Sigmoid colon (tissue), 7 donors: ENCODE measurements around the gene AQP10. TPM values are rescaled to one million over a fixed set of nuclear protein-coding genes. Genes with fewer than 3 reads are reported as not detected.
A peak's percentile ranks its signal among the peaks of the same experiment; 100 is the strongest.
"Not testable (repeated sequence)": the region's sequence is repeated elsewhere in the genome, so short reads cannot be mapped to it uniquely, and the experiment has no call there.

Source experiments
- DNase-seq: peaks from one replicate; pipeline ENCODE4 v3.0.0-alpha.2; 2019
- H3K27ac ChIP-seq, 4 donors: fragments of 200-600 bp; sonication (generic); one replicate each; pipeline ENCODE4 v1.5.1; 2016 to 2019; ENCODE audit warnings: mild to moderate bottlenecking in 1 of 4
- H3K27me3 ChIP-seq, 3 donors: fragments of 200-600 bp; sonication (generic); one replicate each; pipeline ENCODE4 v1.5.1; 2019; ENCODE audit warnings: mild to moderate bottlenecking in 1 of 3
- H3K36me3 ChIP-seq, 4 donors: fragments of 200-600 bp; sonication (generic); one replicate each; pipeline ENCODE4 v1.5.1; 2016 to 2019
- H3K4me1 ChIP-seq, 4 donors: fragments of 200-600 bp; sonication (generic); one replicate each; pipeline ENCODE4 v1.5.1; 2017 to 2019
- H3K4me3 ChIP-seq, 4 donors: fragments of 200-600 bp; sonication (generic); one replicate each; pipeline ENCODE4 v1.5.1; 2017 to 2019; ENCODE audit warnings: mild to moderate bottlenecking in 2 of 4, moderate library complexity in 1 of 4
- H3K9me3 ChIP-seq, 4 donors: fragments of 200-600 bp in 3 of 4; sonication (generic) in 3 of 4; one replicate each; pipeline versions ENCODE4 v1.5.1 to v1.6.1; 2013 to 2019
- EP300 ChIP-seq, 4 donors: sonication (generic); formaldehyde crosslinking; IDR thresholded peaks; one replicate each; pipeline ENCODE4 v1.6.1; 2017; ENCODE audit warnings: antibody characterized with exemption in 4 of 4
- POLR2A ChIP-seq, 2 donors: fragments of 450-650 bp; IDR thresholded peaks; one replicate each; pipeline ENCODE4 v1.6.1; 2016; ENCODE audit warnings: antibody characterized with exemption in 2 of 2, mild to moderate bottlenecking in 2 of 2, moderate library complexity in 2 of 2
- POLR2AphosphoS5 ChIP-seq, 4 donors: sonication (generic); formaldehyde crosslinking; IDR thresholded peaks; one replicate each; pipeline ENCODE4 v1.6.1; 2017; ENCODE audit warnings: antibody characterized with exemption in 4 of 4
- WGBS, 2 donors: extraction: QIAGEN DNeasy Blood & Tissue Kit; methylation state at CpG; one replicate each; pipeline ENCODE4 v1.1.7; 2013; 5-methylcytosine and 5-hydroxymethylcytosine counted together
- intact Hi-C: fragments of 100-400 bp; cut with DNase I; formaldehyde crosslinking; loops from one replicate; pipeline ENCODE4 v1.15.1; 2023
- polyA plus RNA-seq, 3 donors: library from polyadenylated mRNA; stranded (reverse); fragments of 200-250 nt; gene quantifications; one replicate each; pipeline ENCODE4 v1.2.3, GENCODE V29; 2013
- total RNA-seq, 4 donors: library from RNA; depleted of rRNA; stranded (reverse); fragments of >200 nt; gene quantifications; one replicate each; pipeline ENCODE4 v1.1.0, GENCODE V29; 2016
- TF ChIP-seq, protein P1 (sequence below), 4 experiments: fragments of 450-650 bp in 3 of 4; fragments of 200-600 bp in 1 of 4; IDR thresholded peaks; one replicate each; pipeline ENCODE4 v1.5.1; 2016 to 2019; ENCODE audit warnings: antibody characterized with exemption in 4 of 4, mild to moderate bottlenecking in 3 of 4, moderate library complexity in 2 of 4
- donor health status: healthy with polysubstance abuse.
- donor health status: Bipolar disorder and iron deficiency.
- donor health status: healthy.

Gene AQP10
- total and polyA plus RNA-seq, 7 donors = not detected

DNA sequence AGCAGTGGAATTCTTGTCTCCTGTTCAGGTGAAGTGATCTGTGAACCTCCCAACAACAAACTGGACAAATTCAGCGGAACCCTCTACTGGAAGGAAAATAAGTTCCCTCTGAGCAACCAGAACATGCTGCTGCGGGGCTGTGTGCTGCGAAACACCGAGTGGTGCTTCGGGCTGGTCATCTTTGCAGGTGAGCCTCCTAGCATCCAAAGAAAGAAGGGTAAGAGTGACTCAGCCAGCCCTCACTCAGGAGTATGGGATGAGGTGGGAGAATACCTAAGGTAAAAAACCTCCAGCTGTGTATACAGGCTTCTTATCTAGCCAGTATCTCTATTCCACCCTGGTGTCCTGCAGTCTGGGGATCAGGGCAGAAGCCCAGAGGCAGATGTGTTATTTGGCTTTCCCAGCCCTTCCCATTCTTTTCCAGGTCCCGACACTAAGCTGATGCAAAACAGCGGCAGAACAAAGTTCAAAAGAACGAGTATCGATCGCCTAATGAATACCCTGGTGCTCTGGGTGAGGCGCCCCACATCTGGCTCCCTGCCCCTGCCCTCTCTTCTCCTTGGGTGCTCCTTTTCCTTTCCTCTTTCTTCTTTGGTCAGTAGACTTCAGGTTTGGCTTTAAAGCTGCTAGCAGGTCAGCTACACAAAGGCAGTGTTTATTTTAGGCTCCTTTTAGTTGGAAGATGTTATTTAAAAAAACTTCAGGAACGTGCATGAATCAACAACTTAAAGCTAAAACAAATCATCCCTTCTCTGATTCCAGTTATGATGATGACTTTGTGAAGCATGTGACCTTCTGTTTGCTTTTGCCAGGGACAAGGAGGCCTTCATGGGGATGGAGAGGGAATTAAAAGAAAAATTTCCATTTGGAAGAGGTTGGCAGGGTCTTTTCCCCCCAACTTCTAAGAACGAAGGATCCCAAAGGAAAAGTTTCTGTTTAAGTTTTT, 13.5 kb downstream of the AQP10 start:
- peaks cover 6 to 70% (median 50%) of the 10 kb centered on the region in 4 donors for H3K36me3 ChIP-seq
- 49 to 75% methylated on average over 13 of the region's 13 CpGs for WGBS, 2 donors
- intact Hi-C loops = loop anchor here (5.0 kb wide), 2 partner anchors 62 to 68 kb away; partner anchors contain the start of gene HAX1

DNA sequence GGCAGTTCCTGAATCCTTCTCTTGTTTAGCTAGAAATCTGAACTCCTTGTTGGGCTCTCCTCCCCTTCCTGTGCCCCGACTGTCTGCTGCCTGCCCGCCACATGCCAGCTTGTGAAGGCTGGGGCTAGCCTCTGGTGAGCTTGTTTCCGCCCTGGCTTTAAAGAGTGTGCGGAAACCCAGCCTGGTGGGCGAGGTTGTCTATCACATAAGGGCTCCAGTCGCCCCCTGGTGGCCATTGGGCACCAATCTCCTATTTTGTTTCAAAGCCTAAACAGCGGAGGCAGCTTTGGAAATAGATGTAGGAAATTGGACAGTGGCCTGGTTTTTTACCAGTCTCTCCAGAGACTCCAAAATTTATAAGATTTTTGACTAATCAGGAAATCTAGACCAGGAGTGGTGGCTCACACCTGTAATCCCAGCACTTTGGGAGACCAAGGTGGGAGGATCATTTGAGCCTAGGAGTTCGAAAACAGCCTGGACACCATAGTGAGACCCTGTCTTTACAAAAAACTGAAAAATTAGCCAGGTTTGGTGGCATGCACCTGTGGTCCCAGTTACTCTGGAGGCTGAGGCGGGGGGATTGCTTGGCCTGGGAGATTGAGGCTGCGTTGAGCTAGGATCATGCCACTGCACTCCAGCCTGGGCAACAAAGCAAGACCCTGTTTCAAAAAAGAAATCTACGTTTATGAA, 14.3 kb downstream of the AQP10 start:
- Histone ChIP-seq H3K9me3 (no peaks in the 10 kb centered on the region), H3K4me3 (no peak overlapping the region), H3K27me3 (no peaks in the 10 kb centered on the region), H3K36me3 (peaks cover 10 to 77% (median 57%) of the 10 kb centered on the region in 4 donors), H3K4me1 (peaks cover 0 to 19% (median 15%) of the 10 kb centered on the region in 4 donors), H3K27ac (peak overlapping the region; percentile 65 to 85 (median 74))
- DNase-seq = peak; percentile 91
- 32 to 37% methylated on average over 11 of the region's 11 CpGs for WGBS, 2 donors
- TF ChIP-seq, protein P1, sequence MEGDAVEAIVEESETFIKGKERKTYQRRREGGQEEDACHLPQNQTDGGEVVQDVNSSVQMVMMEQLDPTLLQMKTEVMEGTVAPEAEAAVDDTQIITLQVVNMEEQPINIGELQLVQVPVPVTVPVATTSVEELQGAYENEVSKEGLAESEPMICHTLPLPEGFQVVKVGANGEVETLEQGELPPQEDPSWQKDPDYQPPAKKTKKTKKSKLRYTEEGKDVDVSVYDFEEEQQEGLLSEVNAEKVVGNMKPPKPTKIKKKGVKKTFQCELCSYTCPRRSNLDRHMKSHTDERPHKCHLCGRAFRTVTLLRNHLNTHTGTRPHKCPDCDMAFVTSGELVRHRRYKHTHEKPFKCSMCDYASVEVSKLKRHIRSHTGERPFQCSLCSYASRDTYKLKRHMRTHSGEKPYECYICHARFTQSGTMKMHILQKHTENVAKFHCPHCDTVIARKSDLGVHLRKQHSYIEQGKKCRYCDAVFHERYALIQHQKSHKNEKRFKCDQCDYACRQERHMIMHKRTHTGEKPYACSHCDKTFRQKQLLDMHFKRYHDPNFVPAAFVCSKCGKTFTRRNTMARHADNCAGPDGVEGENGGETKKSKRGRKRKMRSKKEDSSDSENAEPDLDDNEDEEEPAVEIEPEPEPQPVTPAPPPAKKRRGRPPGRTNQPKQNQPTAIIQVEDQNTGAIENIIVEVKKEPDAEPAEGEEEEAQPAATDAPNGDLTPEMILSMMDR (IDR thresholded peaks at IDR 0.05) = peak; percentile 69 to 86 (median 84)
- no peak for TF ChIP-seq EP300 (IDR thresholded peaks at IDR 0.05)
- no peak for TF ChIP-seq POLR2AphosphoS5 (IDR thresholded peaks at IDR 0.05)
- TF ChIP-seq POLR2A (IDR thresholded peaks at IDR 0.05) = no peak
- intact Hi-C loops = loop anchor here (5.0 kb wide), 1 partner anchor 63 kb away; the partner anchor contains the start of gene HAX1

More for the DNA sequence above, 13.5 kb downstream of the AQP10 start:
- H3K4me1 ChIP-seq = peaks cover 0 to 24% (median 20%) of the 10 kb centered on the region in 4 donors
- TF ChIP-seq POLR2AphosphoS5 (IDR thresholded peaks at IDR 0.05) (no peak), EP300 (IDR thresholded peaks at IDR 0.05) (no peak), POLR2A (IDR thresholded peaks at IDR 0.05) (no peak)
- TF ChIP-seq, protein P1 (IDR thresholded peaks at IDR 0.05) = no peak
- peak overlapping the region; percentile 65 to 85 (median 74) for H3K27ac ChIP-seq
- H3K4me3 ChIP-seq = no peak overlapping the region
- H3K27me3 ChIP-seq = no peaks in the 10 kb centered on the region
- no peak for DNase-seq
- H3K9me3 ChIP-seq = no peaks in the 10 kb centered on the region

DNA sequence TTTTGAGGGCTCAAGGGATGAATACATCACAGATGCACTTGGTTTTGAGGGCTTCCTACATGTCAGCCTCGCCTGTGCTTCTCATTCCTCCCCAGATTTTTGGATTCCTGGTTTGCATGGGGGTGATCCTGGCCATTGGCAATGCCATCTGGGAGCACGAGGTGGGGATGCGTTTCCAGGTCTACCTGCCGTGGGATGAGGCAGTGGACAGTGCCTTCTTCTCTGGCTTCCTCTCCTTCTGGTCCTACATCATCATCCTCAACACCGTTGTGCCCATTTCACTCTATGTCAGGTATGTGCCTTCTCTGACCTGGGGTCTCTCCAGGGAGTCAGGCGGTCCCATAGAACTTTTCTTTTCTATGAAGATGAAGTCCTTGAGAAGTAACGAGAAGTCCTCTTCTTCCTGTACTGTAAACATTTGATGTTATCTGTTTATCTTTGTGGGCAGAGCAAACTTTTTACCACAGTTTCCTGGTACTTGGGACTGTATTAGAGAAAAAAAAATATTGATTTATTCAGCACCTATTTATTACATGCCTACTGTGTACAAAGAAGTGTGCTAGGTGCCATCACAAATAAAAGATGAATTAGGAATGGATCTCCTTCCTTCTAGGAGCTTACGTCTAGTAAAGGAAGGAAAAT, 16.5 kb downstream of the AQP10 start:
- H3K36me3 ChIP-seq = peaks cover 11 to 77% (median 62%) of the 10 kb centered on the region in 4 donors
- no peak overlapping the region for H3K27ac ChIP-seq

DNA sequence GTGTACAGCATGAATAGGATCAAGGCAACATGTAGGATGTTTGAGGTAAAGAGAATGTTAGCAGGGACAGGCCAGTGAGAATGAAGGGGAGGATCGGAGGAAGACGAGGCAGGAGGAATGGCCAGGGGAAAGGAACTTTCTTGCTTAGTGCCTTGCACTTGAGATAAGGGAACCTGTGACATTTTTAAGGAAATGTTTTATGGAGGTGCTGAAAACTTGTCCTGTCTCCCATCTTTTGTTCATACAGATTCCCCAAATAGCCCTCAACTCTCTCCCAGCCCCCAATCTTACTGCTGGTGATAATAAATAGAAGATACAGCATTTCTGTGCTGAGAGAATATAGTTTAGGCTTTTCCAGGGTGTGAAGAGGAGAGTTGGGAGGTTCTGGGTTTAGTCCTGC, 18.0 kb downstream of the AQP10 start:
- WGBS, 2 donors = 91 to 95% methylated on average over 2 of the region's 2 CpGs
- intact Hi-C loops = loop anchor here (5.0 kb wide), 1 partner anchor 67 kb away; the partner anchor contains the start of gene HAX1
- Histone ChIP-seq H3K4me3 (no peak overlapping the region), H3K27ac (no peak overlapping the region), H3K4me1 (peaks cover 0 to 17% (median 14%) of the 10 kb centered on the region in 4 donors), H3K27me3 (no peaks in the 10 kb centered on the region), H3K9me3 (no peaks in the 10 kb centered on the region), H3K36me3 (peaks cover 23 to 77% (median 66%) of the 10 kb centered on the region in 4 donors)
- no peak for DNase-seq
- TF ChIP-seq, protein P1 (IDR thresholded peaks at IDR 0.05) = no peak
- TF ChIP-seq POLR2A (IDR thresholded peaks at IDR 0.05) (no peak), EP300 (IDR thresholded peaks at IDR 0.05) (no peak)

More for the DNA sequence above, 16.5 kb downstream of the AQP10 start:
- WGBS, 2 donors = 71 to 80% methylated on average over 8 of the region's 8 CpGs
- Histone ChIP-seq H3K9me3 (no peaks in the 10 kb centered on the region), H3K27me3 (no peaks in the 10 kb centered on the region), H3K4me1 (peaks cover 0 to 19% (median 15%) of the 10 kb centered on the region in 4 donors), H3K4me3 (no peak overlapping the region)
- TF ChIP-seq, protein P1 (IDR thresholded peaks at IDR 0.05) = no peak
- TF ChIP-seq POLR2A (IDR thresholded peaks at IDR 0.05) (no peak), EP300 (IDR thresholded peaks at IDR 0.05) (no peak), POLR2AphosphoS5 (IDR thresholded peaks at IDR 0.05) (no peak)
- no peak for DNase-seq
- intact Hi-C loops = loop anchor here (5.0 kb wide), 1 partner anchor 65 kb away; the partner anchor contains the start of gene HAX1

DNA sequence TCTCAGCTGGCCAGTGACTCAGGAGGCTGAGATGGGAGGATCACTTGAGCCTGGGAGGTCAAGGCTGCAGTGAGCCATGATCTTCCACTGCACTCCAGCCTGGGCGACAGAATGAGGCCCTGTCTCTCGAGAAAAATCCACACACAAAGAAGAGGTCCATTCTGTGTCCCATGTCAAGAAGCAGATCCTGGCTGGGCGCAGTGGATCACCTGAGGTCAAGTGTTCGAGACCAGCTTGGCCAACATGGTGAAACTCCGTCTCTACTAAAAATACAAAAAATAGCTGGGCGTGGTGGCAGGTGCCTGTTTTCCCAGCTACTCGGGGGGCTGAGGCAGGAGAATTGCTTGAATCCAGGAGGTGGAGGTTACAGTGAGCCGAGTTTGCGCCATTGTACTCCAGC, 20.5 kb downstream of the AQP10 start:
- WGBS, 2 donors = 91 to 96% methylated on average over 9 of the region's 9 CpGs
- DNase-seq, H3K4me1 ChIP-seq, H3K27me3 ChIP-seq, H3K4me3 ChIP-seq, H3K9me3 ChIP-seq, H3K27ac ChIP-seq, intact Hi-C loops: not testable (repeated sequence)
- H3K36me3 ChIP-seq = peaks cover 48 to 95% (median 83%) of the 10 kb centered on the region in 4 donors
